ENCODE data around the gene DGAT2.

DNA sequence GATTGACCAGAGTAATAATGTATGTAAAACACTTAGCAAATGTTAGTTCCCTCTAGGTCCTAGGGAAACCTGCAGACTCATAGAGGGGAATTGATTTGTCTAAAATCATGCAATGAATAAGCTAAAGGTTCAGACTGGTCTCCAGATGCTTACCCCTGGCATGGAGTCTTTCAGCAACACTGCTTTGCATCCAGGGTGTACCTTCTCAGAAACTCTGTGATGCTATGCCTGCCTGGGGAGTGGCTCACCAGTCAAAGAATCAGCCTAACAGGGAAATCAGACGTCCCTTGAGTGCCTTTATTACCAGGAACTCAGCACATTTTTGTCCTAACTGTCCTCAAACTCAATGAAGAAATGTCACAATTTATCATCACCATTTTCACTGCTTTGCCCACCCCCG is 40.5 kb downstream of the DGAT2 start:
- TF ChIP-seq, protein P1, sequence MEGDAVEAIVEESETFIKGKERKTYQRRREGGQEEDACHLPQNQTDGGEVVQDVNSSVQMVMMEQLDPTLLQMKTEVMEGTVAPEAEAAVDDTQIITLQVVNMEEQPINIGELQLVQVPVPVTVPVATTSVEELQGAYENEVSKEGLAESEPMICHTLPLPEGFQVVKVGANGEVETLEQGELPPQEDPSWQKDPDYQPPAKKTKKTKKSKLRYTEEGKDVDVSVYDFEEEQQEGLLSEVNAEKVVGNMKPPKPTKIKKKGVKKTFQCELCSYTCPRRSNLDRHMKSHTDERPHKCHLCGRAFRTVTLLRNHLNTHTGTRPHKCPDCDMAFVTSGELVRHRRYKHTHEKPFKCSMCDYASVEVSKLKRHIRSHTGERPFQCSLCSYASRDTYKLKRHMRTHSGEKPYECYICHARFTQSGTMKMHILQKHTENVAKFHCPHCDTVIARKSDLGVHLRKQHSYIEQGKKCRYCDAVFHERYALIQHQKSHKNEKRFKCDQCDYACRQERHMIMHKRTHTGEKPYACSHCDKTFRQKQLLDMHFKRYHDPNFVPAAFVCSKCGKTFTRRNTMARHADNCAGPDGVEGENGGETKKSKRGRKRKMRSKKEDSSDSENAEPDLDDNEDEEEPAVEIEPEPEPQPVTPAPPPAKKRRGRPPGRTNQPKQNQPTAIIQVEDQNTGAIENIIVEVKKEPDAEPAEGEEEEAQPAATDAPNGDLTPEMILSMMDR (IDR thresholded peaks at IDR 0.05; ENCODE audit: borderline replicate concordance, extremely low read depth, low read length, poor library complexity, severe bottlenecking) = no peak
- TF ChIP-seq EZH2 (IDR thresholded peaks at IDR 0.05; ENCODE audit: borderline replicate concordance, low read depth, low read length, severe bottlenecking) = no peak
